Fibroblast of lung (primary cell): Measurements from ENCODE around the gene TEKT3. TPM values are rescaled to one million over a fixed set of nuclear protein-coding genes. Genes with fewer than 3 reads are reported as not detected.

Source experiments
- DNase-seq, 2 donors: peaks; one replicate each; pipeline versions ENCODE4 v3.0.0 to v3.0.0-alpha.2; 2010; ENCODE audit warnings: low read depth in 2 of 2
- H2AFZ ChIP-seq: 2 replicates; pipeline ENCODE4 v1.5.1; 2012; ENCODE audit warnings: low read length, control low read depth, inconsistent platforms
- H3K27ac ChIP-seq: 2 replicates; pipeline ENCODE4 v1.5.1; 2011; ENCODE audit warnings: low read length, control low read depth; ENCODE audit not compliant: insufficient read depth
- H3K27me3 ChIP-seq: 2 replicates; pipeline ENCODE4 v1.5.1; 2011; ENCODE audit warnings: mild to moderate bottlenecking, low read length; ENCODE audit not compliant: control insufficient read depth, insufficient read depth
- H3K36me3 ChIP-seq: 2 replicates; pipeline ENCODE4 v1.5.1; 2011; ENCODE audit warnings: low read length; ENCODE audit not compliant: control insufficient read depth, insufficient read depth
- H3K4me1 ChIP-seq: 2 replicates; pipeline ENCODE4 v1.5.1; 2011; ENCODE audit warnings: low read length; ENCODE audit not compliant: control insufficient read depth, insufficient read depth; ENCODE audit errors: extremely low read depth
- H3K4me2 ChIP-seq: 2 replicates; pipeline ENCODE4 v1.5.1; 2011; ENCODE audit warnings: low read length, control low read depth; ENCODE audit not compliant: insufficient read depth; ENCODE audit errors: extremely low read depth
- H3K4me3 ChIP-seq, 4 experiments: fragments of 200-600 bp in 1 of 4; sonication (generic) in 1 of 4; replicated peaks in 1 of 4; 2 replicates each; pipeline ENCODE4 v1.5.1; 2011 to 2016; ENCODE audit warnings: low read length in 4 of 4, low read depth in 3 of 4, mild to moderate bottlenecking in 3 of 4, control low read depth in 2 of 4, inconsistent platforms in 1 of 4, mixed read lengths in 1 of 4; ENCODE audit not compliant: insufficient read depth in 1 of 4; ENCODE audit errors: control extremely low read depth in 1 of 4
- H3K79me2 ChIP-seq: 2 replicates; pipeline ENCODE4 v1.5.1; 2012; ENCODE audit warnings: mild to moderate bottlenecking, low read length, inconsistent platforms; ENCODE audit not compliant: control insufficient read depth, insufficient read depth
- H3K9ac ChIP-seq: 2 replicates; pipeline ENCODE4 v1.5.1; 2011; ENCODE audit warnings: mild to moderate bottlenecking, low read length, control low read depth; ENCODE audit not compliant: insufficient read depth
- H3K9me3 ChIP-seq: 2 replicates; pipeline ENCODE4 v1.5.1; 2012; ENCODE audit warnings: low read depth, low read length; ENCODE audit not compliant: control insufficient read depth, insufficient read depth
- H4K20me1 ChIP-seq: 2 replicates; pipeline ENCODE4 v1.5.1; 2011; ENCODE audit warnings: low read length; ENCODE audit not compliant: control insufficient read depth, insufficient read depth; ENCODE audit errors: extremely low read depth
- EZH2 ChIP-seq: IDR thresholded peaks from 2 replicates; pipeline ENCODE4 v1.5.1; 2012; ENCODE audit warnings: low read length, control low read depth, mild to moderate bottlenecking; ENCODE audit errors: missing control alignments
- polyA plus RNA-seq, 2 donors: library from polyadenylated mRNA; depleted of rRNA in 1 of 2; stranded (reverse) in 1 of 2; unstranded in 1 of 2; fragments of >200 nt; gene quantifications; 2 replicates each; pipeline ENCODE4 v1.2.1, GENCODE V29; 2011 to 2012; ENCODE audit warnings: missing spikeins in 1 of 2
- total RNA-seq: library from RNA; depleted of rRNA; stranded (reverse); fragments of >200 nt; gene quantifications from 2 replicates; pipeline ENCODE4 v1.2.1, GENCODE V29; 2014
- TF ChIP-seq, protein P1 (sequence below), 2 donors: IDR thresholded peaks in 1 of 2; conservative IDR thresholded peaks in 1 of 2; 1 replicate in 1 of 2; 2 replicates in 1 of 2; pipeline ENCODE4 v1.5.1; 2011 to 2012; ENCODE audit warnings: low read length in 2 of 2, control low read depth in 1 of 2, inconsistent platforms in 1 of 2, low read depth in 1 of 2, mild to moderate bottlenecking in 1 of 2

The TEKT3 gene
- total and polyA plus RNA-seq, 2 donors (not counting 1 experiment from before 2014, with no cell fraction given): 0.33 to 0.52 TPM

DNA sequence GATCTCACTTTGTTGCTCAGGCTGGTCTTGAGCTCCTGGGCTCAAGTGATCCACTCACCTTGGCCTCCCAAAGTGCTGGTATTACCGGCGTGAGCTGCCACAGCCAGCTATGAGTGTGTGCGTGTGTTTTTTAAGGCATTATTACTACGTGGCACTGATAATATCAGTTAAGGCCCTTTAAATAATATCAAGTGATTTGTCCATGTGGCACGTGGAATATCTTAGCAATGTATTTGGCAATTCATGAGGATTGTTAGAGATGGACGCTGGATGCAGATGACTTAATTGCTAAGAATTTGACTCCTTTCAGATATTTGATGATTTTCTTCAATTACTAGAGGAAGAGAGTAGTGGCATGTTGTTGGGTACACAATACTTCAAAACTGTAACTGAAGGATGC is 50.8 kb downstream of the TEKT3 start:
- Histone ChIP-seq H3K79me2 (no peaks in the 10 kb centered on the region), H3K4me1 (no peaks in the 10 kb centered on the region), H3K36me3 (no peaks in the 10 kb centered on the region), H3K4me2 (no peak overlapping the region), H2AFZ (no peak overlapping the region), H3K27me3 (no peaks in the 10 kb centered on the region), H4K20me1 (no peaks in the 10 kb centered on the region), H3K9ac (no peak overlapping the region), H3K4me3 (no peak overlapping the region), H3K27ac (no peak overlapping the region), H3K9me3 (no peaks in the 10 kb centered on the region)
- TF ChIP-seq, protein P1, sequence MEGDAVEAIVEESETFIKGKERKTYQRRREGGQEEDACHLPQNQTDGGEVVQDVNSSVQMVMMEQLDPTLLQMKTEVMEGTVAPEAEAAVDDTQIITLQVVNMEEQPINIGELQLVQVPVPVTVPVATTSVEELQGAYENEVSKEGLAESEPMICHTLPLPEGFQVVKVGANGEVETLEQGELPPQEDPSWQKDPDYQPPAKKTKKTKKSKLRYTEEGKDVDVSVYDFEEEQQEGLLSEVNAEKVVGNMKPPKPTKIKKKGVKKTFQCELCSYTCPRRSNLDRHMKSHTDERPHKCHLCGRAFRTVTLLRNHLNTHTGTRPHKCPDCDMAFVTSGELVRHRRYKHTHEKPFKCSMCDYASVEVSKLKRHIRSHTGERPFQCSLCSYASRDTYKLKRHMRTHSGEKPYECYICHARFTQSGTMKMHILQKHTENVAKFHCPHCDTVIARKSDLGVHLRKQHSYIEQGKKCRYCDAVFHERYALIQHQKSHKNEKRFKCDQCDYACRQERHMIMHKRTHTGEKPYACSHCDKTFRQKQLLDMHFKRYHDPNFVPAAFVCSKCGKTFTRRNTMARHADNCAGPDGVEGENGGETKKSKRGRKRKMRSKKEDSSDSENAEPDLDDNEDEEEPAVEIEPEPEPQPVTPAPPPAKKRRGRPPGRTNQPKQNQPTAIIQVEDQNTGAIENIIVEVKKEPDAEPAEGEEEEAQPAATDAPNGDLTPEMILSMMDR (conservative IDR thresholded peaks at IDR 0.05 in 1 of 2, IDR thresholded peaks at IDR 0.05 in 1 of 2; ENCODE audit: low read depth in 1 of 2, low read length in 2 of 2): no peak
- no peak for TF ChIP-seq EZH2
- DNase-seq: peak in 1 of 2 donors; percentile 75

DNA sequence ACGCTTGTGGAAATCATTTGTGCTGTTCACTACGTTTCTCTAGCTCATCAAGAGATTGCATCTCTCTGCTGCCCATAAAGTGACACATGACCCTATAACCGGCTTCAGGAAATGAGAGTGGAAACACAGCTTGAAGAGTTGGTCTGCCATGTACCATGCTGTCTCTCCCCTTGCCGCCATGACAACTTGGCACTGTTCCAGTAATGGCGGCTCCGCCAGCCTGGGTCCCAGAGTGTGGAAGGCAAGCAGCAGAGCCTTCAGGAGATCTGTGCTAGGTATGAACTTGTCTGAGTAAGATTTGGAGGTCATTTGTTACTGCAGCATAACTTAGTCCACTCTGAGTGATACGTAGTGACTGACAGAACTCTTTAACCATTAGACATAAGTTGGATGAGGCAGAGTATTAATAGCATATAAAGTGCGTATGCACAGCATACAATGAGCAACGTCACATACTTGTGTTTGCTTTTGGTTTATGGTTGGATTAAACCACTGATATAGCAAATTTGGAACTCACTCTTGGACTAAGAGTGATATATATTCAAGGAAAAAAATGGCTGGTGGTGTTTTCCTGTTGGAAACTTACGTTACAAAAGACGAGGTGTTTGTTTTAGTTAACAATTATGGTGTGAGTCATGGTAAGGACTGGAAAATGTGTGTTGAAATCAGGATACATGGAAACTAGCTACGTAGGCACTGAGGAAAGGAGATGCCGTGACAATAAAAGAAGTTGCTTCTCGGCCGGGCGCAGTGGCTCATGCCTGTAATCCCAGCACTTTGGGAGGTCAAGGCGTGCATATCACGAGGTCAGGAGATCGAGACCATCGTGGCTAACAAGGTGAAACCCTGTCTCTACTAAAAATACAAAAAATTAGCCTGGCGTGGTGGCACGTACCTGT is 51.9 kb downstream of the TEKT3 start:
- H3K9ac ChIP-seq: no peak overlapping the region
- no peaks in the 10 kb centered on the region for H3K9me3 ChIP-seq
- no peak overlapping the region for H3K4me3 ChIP-seq
- no peaks in the 10 kb centered on the region for H3K27me3 ChIP-seq
- no peaks in the 10 kb centered on the region for H4K20me1 ChIP-seq
- H3K4me1 ChIP-seq: no peaks in the 10 kb centered on the region
- H2AFZ ChIP-seq: no peak overlapping the region
- no peak overlapping the region for H3K4me2 ChIP-seq
- H3K27ac ChIP-seq: no peak overlapping the region
- no peaks in the 10 kb centered on the region for H3K36me3 ChIP-seq
- TF ChIP-seq, protein P1 (conservative IDR thresholded peaks at IDR 0.05 in 1 of 2, IDR thresholded peaks at IDR 0.05 in 1 of 2; ENCODE audit: low read depth in 1 of 2, low read length in 2 of 2): no peak
- TF ChIP-seq EZH2: no peak
- peak; percentile 80 to 85 for DNase-seq
- H3K79me2 ChIP-seq: no peaks in the 10 kb centered on the region

DNA sequence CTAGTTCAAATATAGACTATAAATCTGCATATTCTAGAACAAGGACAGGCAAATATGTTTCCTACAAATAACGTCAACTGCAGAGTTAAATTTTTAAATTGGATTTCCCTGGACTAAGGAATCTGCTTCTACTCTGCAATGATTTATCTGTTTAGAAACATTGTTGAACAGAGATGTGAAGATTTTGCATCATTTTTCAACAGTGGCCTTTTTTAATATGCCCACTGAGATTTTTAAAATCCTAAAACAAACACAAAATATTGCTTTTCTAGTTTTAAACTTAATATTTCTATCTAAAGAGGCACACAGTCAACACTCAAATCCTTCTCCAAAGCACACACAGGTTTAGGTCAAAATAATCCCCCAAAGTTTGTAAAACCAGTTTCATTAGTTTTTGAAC is 52.5 kb downstream of the TEKT3 start:
- no peak overlapping the region for H3K4me2 ChIP-seq
- no peak for TF ChIP-seq EZH2
- TF ChIP-seq, protein P1 (conservative IDR thresholded peaks at IDR 0.05 in 1 of 2, IDR thresholded peaks at IDR 0.05 in 1 of 2; ENCODE audit: low read depth in 1 of 2, low read length in 2 of 2): no peak
- no peak for DNase-seq
- no peaks in the 10 kb centered on the region for H3K79me2 ChIP-seq
- H3K9me3 ChIP-seq: no peaks in the 10 kb centered on the region
- H3K27me3 ChIP-seq: no peaks in the 10 kb centered on the region
- H3K36me3 ChIP-seq: no peaks in the 10 kb centered on the region
- no peaks in the 10 kb centered on the region for H3K4me1 ChIP-seq
- no peak overlapping the region for H3K4me3 ChIP-seq
- H3K27ac ChIP-seq: no peak overlapping the region
- H4K20me1 ChIP-seq: no peaks in the 10 kb centered on the region
- no peak overlapping the region for H3K9ac ChIP-seq
- H2AFZ ChIP-seq: no peak overlapping the region
